GM12872 (cell line): Measurements from ENCODE around the gene INPP4B.

ENCODE experiments used
- TF ChIP-seq, protein P1 (sequence below): IDR thresholded peaks from 3 replicates; pipeline ENCODE4 v1.5.1; 2011; ENCODE audit warnings: low read depth, mild to moderate bottlenecking, low read length, moderate library complexity; ENCODE audit not compliant: insufficient read depth

Gene INPP4B

DNA sequence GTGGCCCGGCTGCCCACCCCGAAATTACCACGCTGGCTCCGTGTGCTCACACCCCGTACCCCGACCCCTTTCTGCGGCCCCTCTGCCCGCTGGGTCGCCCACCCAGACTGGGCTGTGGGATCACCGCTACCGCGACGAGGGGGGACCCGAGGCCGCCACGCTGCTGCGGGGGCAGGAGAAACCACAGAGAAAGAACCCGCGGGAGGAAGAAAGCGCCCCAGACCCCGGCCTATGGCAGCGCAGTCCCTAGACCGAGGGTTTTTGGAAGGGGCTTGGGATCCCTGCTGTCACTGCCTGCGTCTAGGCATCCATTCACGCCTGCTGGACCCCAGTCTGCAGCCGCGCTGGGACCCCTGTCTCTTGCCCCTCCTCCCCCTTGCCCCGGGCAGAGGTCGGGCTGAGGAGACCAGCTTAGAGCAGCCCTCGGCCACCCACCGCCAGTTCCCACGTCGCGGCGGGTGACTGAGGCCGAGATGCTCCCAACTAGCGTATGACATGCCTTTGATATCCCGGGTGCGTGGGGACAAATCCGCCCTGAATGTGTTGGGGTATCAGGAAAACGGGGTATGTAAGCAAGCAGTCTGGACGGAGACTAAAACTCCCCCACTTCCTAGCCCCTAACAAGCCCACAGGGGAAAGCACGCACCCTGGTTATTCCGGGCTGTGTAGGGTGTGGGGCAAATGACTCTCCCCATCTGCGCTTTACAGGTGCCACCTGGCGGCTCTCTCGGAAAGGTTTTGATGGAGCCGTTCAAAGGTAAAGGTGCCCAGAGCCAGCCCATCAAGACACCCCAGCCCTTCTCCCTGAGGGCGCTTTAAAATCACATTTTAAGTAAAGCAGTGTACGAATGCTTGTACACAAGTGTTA lies 862 bp upstream of the INPP4B start:
- TF ChIP-seq, protein P1, sequence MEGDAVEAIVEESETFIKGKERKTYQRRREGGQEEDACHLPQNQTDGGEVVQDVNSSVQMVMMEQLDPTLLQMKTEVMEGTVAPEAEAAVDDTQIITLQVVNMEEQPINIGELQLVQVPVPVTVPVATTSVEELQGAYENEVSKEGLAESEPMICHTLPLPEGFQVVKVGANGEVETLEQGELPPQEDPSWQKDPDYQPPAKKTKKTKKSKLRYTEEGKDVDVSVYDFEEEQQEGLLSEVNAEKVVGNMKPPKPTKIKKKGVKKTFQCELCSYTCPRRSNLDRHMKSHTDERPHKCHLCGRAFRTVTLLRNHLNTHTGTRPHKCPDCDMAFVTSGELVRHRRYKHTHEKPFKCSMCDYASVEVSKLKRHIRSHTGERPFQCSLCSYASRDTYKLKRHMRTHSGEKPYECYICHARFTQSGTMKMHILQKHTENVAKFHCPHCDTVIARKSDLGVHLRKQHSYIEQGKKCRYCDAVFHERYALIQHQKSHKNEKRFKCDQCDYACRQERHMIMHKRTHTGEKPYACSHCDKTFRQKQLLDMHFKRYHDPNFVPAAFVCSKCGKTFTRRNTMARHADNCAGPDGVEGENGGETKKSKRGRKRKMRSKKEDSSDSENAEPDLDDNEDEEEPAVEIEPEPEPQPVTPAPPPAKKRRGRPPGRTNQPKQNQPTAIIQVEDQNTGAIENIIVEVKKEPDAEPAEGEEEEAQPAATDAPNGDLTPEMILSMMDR: peak; percentile 51; the same call in 2 of the 3 replicates

- TF ChIP-seq, protein P1: no peak
These were observed 601 bp downstream of the INPP4B start for GRCh38 chr4:142845293-142846107.

GRCh38 chr4:142844782-142845181 lies 1.3 kb downstream of the INPP4B start:
- TF ChIP-seq, protein P1: no peak

DNA sequence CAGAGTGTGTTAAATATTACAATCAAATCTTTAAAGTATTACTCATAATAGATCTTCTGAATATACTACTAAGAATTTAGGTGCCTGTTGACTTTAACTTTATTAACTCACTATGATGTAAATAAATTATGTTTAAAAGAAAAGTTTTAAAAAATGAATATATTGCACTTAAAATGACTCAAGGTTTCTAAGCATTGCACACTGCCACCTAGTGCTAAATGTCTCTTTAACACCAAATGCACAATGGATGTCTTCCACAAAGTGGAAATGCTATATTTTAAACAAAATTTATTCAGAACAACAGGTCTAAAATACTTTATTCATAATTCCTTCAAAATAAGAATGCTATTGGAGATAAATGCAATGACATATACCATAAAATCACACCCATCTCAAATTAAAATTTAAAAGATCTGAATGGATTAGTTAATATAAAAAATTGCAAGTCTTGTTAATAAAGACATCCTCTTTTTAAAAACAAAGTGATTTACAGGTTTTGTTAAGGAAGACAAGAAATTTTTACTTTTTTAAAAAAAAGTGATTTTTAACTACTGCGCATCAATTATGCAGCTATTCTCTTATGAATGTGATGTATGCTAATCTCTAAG lies 5.5 kb downstream of the INPP4B start:
- TF ChIP-seq, protein P1: peak; percentile 42; the same call in 2 of the 3 replicates

DNA sequence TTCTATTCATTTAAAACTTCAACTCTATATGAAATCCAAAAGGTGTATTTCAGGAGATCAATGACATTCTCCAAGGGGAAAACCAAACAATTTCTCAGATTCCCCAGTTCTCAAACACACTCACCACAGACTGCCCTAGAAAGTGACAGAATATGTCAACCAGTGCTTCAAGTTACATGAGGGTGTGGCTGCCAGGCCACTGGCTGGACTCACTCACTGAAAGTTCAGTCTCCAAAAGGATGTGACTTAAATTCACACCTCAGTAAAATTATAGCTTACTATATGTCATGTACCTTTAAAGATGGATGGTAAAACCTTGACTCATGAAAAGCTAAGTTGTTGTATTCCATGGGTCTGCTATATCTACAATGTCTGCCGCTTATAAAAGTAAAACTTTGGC lies 7.3 kb downstream of the INPP4B start:
- TF ChIP-seq, protein P1: no peak

DNA sequence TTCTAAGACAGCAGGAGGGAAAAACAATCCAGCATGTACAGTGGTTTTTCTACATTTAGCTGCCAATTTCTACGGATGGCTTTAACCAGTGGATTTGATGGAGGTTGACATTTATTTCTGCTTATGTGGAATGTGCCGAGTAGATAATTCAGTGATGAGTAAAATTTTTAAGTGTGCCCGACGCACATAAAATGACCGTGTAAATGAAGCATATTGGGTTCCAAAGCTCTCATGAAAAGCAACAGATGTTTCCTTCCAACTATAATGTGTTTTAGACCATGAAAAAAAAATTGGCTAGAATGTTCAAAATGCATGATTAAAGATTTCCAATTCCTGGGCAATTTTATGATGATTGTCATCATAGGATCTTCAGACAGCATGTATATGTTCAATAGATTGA lies 14.1 kb downstream of the INPP4B start:
- TF ChIP-seq, protein P1: no peak
